NAMALWA (cell line): ENCODE results near the gene BMPER.

ENCODE experiments used
- DNase-seq: peaks from one replicate; pipeline ENCODE4 v3.0.0-alpha.2; 2015; ENCODE audit warnings: low spot score

The BMPER gene

DNA sequence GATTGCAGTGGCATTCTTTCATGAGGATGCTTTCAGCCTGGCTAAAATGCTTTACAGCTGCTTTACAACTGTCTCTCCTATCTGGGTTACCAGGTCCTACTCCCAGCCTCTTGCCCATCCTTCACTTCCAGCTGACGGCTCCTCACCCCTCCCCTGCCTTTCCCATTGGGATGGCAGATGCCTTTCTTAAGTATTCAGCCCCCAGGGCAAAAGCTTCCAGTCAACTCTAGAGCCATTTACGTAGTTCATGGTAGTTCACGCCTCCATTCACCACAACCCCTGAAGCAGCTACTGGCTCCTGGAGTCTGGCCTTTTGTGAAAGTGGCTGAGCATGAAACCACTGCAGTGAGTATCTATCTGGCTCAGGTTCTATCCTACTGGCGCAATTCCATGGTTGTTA lies 17.2 kb upstream of the BMPER start:
- DNase-seq: no peak

DNA sequence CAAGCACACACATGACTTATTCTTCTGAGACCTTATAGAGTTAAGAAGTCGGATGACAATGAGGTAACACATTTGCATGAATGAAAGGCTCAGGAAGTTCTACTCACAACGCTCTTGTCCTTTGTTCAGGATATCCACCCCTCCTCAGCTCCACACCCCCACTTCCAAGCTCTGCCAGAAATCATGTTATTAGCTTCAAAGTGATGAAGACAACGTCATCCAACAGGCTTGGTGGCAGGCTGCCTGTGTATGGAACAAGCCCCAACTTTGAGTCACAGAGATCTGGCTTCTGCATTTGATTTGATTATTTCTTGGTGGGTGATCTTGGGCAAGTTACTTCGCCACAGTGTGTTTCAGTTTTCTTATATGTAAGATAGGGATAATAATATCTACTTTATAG lies 12.4 kb upstream of the BMPER start:
- no peak for DNase-seq

DNA sequence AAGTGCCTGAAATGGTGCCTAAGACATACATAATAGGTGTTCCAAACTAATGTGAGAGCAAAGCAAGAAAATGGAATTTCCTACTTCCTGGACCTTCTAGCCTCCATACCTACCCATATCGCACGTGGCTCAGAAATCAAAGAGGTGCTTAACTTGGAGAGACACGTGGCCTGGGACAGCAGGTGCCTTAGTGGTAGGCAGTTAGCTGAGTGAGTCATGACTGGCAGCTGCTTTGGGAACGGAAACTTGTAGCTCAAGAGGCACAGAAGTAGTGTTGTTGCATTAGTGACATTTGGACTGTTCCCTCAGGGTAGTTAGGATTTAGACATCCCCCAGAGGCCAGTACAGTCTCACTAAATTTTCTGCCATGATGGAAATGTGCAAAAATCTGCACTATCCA lies 12.0 kb upstream of the BMPER start:
- no peak for DNase-seq

DNA sequence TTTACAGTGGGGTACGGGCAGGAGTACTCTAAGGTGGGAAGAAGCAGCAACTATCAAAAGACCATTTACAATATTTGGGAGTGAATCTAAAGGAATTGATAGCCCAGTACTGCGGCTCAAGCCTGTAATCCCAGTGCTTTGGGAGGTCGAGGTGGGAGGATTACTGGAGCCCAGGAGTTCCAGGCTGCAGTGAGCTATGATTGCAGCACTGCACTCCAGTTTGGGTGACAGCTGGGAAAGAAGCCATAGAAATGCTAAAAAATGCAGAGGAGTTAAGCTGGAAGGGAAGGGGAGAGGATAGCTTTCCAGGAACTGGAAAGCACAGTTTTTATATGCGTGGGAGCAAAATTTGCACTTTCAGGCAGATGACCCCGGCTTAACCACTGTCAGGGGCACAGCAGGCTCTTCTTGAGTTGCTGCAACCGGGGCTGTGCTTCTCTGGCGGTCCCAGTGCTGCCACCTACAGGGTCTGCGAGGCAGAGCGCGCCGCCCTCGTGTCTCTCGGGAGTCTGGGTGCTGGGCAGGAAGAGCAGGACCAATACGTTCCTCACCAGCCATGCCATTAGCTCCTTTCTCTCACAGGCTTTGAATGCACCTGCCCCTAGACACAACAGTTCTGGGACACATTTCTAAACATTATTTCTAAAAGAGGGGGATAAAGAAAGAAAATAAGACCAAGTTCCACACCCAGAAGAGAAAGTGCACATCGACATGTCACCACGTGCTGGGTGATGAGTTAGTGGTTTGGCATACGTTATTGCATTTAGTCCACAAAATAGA lies 10.1 kb upstream of the BMPER start:
- peak; percentile 79 for DNase-seq

DNA sequence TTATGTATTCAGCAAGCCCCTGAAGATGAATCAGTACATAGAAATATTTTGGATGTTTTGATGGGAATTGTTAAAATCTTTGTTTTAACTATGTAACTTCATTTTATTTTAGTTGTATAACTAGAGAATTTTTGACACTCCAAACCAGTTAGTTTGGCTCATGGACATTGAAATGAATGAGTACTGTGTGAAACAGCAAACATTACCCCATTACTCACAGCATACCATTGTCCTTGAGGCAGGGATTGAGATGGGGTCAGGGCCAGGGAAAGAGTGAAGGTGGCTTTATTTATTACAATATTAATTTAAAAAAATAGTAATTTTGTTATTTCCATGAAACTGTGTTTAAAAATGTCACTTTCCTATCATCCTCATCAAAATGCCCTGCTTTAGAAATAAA lies 4.8 kb upstream of the BMPER start:
- no peak for DNase-seq

DNA sequence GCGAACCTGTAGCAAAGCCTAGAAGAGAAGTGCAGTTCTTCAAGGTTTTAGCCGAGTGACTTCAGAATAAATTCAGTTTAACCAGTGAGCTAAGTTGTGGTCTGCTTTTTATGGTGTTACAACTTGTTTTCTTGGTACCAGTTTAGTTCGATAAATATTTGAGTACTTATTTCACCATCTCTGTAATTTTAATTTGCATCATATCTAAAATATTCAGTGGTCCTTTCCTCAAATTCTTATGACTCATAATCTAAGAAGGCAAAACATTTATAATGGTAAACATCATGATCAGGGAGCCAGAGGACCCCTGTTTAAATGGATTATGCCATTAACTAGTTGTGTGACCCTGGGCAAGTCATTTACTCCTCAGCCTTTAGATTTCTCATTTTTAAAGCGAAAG lies 4.1 kb upstream of the BMPER start:
- DNase-seq: no peak

DNA sequence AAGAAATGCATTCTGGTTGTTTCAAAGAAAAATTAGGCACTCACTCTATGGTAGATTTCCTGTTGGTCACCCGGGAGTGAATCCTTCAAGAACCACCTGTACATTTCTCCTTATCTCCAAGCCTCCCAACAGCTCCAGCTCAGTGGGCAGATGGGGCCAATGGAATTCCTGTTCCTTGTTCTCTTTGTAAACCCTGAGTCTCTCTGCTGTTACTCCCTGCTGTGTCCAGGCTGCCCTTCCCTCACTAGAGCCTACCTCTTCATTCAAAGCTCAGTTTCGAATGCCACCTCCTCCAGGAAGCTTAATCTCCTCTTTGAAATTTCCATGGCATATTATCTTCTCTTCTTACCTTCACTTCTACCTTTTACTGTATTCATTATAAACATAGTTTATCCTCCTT lies 3.5 kb upstream of the BMPER start:
- DNase-seq: no peak

DNA sequence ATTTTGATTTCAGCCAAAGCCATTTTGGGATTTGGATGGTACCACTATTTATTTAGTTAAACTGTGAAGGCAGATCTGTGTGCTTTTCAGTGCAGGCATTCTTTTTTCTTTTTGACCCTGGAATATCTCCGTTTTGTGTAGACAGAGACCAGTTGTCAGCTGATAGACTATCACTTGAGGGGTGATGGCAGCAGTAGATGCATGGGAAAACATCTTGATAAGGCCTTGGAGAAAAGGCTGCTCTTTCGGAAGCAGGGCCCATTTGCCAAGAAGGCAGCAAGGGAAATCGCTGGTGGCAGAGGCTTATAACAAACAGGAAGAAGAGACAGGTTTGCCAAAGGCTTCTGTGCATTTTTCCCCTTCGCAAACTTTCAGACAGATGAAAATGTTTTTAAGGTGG lies 2.6 kb upstream of the BMPER start:
- DNase-seq: no peak

DNA sequence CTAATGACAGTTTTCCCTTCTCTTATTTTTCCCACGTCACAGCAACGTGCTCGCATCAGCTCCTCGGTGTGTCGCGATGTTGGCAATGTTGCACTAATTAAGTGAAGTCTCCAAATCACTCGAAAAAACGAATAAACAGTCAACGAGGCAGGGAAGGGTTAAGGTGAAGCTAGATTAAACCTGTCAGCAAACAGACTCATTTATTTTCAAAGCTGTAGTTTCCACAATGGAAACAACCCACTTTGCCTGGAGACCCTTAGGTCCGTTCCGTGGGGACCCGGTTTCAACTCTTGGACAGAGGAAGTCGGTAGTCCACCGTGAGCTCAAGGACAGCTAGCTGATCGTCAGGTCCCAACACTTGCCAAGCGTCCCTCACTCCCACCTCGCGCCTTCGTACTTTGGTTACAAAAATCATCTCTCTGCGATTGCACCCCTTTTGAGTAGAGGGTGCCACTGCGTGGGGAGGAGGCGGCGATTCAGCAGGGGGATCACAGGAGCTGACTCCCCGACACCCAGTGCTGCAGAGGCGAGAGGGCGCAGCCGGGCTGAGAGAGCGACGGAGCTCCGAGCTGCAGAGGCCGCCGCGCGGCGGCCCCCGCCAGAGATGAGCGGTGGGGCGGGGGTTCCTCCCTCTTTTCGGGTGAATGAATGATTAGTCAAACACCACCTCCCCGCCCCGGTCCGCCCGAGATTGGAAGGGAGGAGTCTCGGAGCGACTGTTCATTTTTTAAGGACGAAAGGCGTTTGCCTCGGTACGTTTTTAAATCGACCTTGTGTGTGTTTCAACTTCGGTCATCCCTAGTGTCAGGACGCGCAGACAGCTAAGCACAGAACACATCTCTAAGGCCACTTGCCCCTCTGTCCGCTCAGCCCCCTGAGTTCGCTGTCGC lies 1.3 kb upstream of the BMPER start:
- DNase-seq: no peak

DNA sequence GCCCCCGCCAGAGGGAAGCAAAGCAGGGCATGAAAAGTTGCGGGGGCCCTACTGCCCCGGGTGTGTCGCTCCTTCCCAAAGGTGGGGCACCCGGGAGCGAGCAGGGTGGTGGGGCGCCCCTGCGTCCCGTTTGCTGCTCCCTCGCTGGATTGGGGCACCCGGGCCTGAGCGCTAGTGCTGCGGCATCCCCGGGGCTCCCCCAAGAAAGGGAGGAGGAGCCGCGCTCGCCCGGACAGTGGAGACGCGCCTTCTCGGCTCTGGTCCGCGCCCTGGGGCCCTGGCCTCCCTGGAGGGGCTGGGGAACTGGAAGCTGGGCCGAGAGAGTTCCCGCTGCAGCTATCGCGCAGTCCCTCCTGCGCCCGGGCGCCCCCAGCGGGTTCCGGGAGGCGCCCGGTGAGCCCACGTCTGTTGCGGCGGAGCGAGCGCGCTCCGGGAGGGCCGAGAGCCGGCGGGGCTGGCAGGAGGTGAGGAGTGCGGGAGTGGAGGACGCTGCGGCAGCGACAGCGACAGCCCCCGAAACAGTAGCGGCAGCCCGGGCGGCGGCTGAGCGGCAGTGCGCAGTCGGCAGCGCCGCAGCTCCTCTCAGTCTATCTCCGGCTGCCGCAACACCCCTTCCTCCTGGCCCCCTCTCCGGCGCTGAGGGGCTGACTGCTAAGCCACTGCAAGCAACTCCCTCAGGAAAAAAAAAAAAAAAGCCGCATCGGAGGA lies 504 bp upstream of the BMPER start:
- no peak for DNase-seq

DNA sequence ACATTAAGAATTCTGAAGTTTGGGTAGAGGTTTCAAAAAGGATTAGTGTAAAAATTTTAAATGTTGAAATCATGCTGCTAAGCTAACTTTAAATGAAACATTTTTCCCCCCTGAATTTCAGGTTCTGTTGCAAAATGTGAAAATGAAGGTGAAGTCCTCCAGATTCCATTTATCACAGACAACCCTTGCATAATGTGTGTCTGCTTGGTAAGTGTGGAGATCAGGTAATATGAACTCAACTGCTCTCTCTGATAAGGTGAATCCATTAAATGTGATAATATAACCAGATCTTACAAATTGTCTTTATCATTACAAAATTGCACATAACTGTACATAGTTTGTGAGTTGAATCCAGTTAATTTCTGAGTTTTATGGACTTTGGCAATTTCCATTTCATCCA lies 1.4 kb downstream of the BMPER start:
- DNase-seq: no peak

DNA sequence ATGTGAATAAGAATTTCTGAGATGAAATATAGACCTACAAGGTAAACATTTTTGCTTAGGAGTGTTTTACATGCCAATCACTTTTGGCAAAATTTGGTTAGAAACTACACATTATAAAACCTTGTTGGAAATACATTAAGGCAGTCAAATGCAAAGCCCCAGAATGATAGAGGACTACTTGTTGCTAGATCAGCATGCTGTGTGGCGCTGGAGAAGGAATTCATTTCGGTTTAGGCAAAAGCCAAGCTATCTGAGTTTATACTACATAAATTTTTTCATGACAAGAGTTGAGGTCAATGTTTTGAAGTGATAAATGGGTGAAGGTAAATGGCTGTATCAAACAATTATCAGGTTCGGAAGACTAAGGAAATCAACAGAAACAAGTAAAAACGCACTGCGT lies 2.3 kb downstream of the BMPER start:
- DNase-seq: no peak

DNA sequence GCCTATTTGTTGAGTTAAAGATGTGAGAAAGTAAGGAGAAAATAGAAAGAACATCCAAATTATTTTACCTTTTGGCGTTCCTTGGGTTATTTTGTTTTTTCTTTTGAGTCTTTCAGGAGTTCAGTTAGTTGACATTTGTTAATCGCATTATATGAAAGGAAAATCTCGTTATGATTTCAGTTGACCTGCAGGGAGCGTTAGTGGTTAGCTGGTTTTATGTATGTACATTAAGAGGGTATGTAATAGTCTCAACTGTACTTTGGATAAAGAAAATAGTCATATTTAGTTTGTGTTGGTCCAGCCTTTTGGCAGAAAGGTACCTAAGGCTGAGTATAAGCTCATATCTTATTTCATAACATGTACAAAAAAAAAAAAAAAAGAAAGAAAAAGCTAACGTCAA lies 4.0 kb downstream of the BMPER start:
- no peak for DNase-seq

DNA sequence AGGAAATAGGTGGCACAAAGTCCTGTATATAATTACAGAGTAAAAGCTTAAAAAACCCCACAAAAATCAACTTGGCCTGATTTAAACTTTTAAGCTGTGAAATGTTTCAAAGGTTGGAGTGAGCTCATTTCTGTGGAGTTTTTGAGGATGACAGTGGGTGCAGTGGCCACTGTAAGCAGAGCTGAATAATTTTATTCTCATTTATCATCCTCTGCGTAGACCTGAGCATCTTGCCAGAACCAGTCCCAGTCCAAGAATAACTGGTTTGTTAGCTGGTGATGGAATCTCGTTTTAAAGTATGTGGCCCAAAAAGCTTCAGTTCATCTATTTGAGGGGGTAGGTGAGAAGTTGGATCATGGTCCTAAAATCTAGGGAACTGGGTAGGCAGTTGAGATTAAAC lies 4.4 kb downstream of the BMPER start:
- no peak for DNase-seq

DNA sequence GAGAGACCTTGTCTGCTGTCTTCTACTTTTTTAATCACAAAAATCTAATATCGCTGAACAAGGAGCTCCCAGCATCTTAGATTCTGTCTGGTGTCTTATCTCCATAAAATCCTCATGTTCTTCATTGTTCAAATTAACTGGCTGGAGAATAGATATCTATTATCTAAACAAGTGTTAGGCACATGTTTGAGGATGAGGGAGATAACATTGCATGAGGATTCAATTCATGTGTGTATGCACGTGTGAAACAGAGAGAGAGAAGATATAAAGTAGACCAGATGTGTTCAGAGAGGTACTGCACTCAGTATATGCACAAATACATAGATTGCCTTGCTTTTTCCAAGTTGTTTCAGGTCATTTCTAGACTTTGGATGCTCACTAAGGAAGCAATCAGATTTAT lies 5.4 kb downstream of the BMPER start:
- DNase-seq: no peak

DNA sequence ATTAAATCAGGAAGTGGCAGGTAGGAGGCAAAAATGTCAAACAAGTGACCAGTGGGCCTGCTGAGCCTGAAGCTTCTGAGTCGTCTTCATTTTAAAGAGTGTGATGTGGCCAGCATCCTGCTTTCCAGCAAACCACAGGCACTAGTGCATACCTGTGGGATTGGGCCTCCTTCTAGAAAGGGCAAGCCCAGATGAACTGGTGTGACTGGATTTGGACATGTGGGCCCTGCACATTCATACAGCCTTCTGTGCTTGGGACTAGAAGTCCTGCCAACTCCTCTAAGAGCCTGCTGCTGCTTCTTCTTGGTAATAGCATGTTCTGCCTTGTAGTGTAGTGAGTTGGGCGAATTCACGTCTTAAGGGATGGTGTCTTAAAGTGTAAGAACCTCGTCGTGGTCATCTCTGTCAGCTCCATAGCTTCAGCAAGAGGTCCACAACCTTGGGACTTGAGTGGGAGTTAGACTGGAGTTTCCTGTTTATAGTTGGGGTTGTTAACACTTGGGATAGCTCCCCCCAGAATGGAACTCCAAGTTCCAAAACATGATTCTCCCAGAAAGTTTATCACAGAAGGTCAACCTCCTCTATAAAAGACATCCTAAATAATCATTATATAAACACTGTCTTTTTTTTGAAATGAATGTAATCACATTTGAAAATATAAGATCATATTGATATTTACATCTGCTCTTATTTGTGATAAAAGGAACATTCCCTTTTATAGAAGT lies 11.2 kb downstream of the BMPER start:
- DNase-seq: no peak

DNA sequence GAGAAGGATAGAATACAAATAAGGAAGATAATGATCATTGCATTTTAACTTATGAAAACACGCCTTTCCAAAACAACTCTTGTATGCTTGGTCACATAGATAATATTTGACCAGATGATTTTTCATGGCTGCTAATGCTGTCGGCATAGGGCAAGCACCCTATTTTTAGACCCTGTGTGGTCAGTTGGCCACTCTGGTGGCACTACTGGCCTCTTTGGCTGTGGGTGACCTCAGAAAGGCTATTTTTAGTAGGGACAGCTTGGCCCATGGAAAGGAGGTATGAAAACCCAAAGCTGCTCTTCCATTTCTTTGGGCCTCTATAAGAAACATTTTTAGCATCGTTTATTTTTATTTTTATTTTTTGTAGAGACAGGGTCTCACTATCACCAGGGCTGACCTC lies 12.3 kb downstream of the BMPER start:
- DNase-seq: no peak

DNA sequence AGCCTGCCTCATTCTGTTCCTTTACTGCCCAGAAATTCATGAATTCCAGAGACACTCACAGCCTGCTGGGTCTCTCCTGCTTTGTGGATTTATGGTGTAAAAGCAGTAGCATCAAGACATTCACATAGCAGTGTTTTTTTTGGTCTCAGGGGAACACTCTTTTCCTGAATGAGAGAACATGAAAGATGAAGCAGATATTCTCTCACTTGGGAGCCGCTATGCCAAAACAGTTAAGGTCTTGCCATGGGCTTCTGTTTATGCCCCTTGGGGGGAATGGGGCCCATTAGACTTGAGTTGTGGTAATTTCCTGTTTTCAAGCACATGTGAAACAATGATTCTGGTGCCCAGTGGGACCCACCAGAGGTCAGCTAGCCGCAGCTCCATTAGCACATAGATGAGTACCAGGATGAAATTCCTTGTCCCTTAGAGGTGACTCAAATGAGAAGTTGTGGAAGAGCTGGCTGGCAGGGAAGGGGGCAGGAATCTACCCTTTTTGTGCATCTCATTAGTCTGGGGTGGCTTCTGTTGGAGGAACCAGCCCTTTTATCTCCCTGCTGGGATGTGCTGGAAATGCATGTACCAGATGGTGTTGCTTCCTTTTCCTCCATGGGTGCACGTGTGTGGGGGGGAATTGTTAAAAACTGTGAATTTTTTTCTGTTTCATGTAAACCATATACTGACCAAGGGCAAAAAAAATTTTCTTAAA lies 13.3 kb downstream of the BMPER start:
- DNase-seq: no peak

DNA sequence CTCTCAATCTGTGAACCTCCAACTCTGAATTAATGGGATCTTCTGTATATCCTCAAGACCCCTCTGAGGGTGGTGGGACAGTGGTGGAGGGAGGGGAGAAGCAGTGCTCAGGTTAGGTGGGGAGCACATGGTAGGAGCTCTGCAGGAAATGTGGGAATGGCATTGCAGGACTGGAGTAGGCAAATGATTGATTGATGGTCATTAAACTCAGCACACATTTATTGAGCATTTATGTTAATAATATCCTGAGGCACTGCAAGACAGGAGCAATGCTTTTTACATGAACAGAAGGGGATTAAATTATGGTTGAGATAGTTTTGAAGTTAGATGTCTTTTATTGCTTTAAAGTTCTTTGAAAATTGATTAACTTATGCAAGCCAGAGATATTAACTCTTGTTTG lies 14.1 kb downstream of the BMPER start:
- DNase-seq: no peak

DNA sequence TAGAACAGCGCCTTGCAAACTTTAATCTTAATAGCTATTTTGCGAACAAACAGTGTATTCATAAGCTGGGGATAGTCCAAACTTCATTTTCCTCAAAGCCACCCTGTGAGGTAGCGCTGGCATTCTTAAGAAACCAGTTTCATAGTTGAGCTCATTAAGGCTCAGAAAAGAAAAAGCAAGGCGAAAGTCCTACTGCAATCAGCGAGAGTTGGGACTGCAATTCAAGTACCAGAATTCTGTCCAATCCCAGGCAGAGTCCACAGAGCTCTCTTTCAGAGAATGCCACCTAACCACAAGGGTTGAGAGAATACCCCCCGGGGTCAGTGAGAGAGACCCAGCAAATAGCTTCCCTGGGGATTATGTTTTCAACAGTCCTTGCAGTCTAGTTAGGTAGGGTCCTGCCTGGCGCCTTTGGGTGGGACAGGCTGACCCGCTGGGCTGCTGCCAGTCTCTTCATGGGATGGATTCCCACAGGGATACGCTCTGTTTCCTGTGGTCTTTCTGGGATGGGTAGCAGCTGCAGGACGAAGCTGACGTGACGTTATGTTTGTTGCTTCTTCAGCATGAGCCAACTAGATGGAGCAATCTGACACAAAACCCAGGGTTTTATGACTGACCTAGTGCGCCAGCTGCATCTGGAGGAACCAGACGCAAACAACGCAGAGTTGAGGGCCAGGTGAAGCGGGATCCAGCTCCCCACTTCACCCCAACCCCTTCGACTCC lies 16.0 kb downstream of the BMPER start:
- no peak for DNase-seq

DNA sequence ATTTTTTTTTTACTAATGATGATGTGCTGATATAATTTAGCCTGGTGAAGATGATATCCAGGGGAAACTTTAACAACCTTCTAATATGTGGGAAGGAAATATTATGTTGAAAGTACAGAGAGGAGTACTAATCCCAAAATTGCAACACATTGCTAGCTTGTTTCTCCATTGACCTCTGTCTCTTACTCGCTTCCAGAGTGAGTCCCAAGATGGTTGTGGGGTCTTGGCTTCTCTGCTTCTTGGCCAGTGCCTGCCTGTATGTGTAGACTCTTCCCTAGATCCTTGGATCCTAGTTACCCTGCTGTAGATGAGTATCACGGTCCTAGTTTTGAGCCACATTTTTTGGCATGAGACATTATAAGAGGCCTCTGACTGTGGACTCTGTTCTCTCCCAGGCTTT lies 17.5 kb downstream of the BMPER start:
- DNase-seq: no peak
